HL-60 (cell line): ENCODE results near the gene EXOSC3.

Source experiments
- CTCF ChIP-seq: IDR thresholded peaks from one replicate; pipeline ENCODE4 v1.5.1; 2011; ENCODE audit warnings: low read length, control low read depth, inconsistent platforms; ENCODE audit not compliant: insufficient read depth
- GABPA ChIP-seq: IDR thresholded peaks from 2 replicates; pipeline ENCODE4 v1.6.1; 2012; ENCODE audit warnings: low read depth
- POLR2AphosphoS5 ChIP-seq: IDR thresholded peaks from 2 replicates; pipeline ENCODE4 v1.6.1; 2012; ENCODE audit warnings: low read depth
- REST ChIP-seq: IDR thresholded peaks from 2 replicates; pipeline ENCODE4 v1.6.1; 2012; ENCODE audit warnings: low read depth; ENCODE audit not compliant: insufficient replicate concordance
- SPI1 ChIP-seq: IDR thresholded peaks from 2 replicates; pipeline ENCODE4 v1.6.1; 2012; ENCODE audit warnings: low read depth, mild to moderate bottlenecking, borderline replicate concordance

GRCh38 chr9:37769306-37769705 is 15.6 kb downstream of the EXOSC3 start:
- TF ChIP-seq CTCF (no peak), GABPA (no peak), POLR2AphosphoS5 (no peak), REST (no peak), SPI1 (no peak)
